Activated naive CD4-positive, alpha-beta T cell treated with anti-CD3 and anti-CD28 coated beads, Interleukin-2, amount 50 U/mL, for 24 hours (primary cell): ENCODE results near the gene HOXC9.

Experiments used
- H3K27ac Mint-ChIP-seq: one replicate; pipeline ENCODE4 v1.8.0; 2021; ENCODE audit warnings: mild to moderate bottlenecking, mixed read lengths
- H3K27me3 Mint-ChIP-seq: one replicate; pipeline ENCODE4 v1.8.0; 2021; ENCODE audit warnings: mixed read lengths
- H3K36me3 Mint-ChIP-seq: one replicate; pipeline ENCODE4 v1.8.0; 2021; ENCODE audit warnings: mixed read lengths
- H3K4me1 Mint-ChIP-seq: one replicate; pipeline ENCODE4 v1.8.0; 2021; ENCODE audit warnings: mixed read lengths
- H3K4me3 Mint-ChIP-seq: one replicate; pipeline ENCODE4 v1.8.0; 2021; ENCODE audit warnings: mild to moderate bottlenecking, mixed read lengths
- H3K9me3 Mint-ChIP-seq: one replicate; pipeline ENCODE4 v1.8.0; 2021; ENCODE audit warnings: mixed read lengths

Gene HOXC9

GRCh38 chr12:53998110-53998899 is 1.7 kb upstream of the HOXC9 start:
- H3K4me3 Mint-ChIP-seq = no peak overlapping the region
- H3K9me3 Mint-ChIP-seq = no peaks in the 10 kb centered on the region
- no peaks in the 10 kb centered on the region for H3K36me3 Mint-ChIP-seq
- H3K4me1 Mint-ChIP-seq = peaks cover 49% of the 10 kb centered on the region
- peak overlapping the region; percentile 30 for H3K27ac Mint-ChIP-seq
- peaks cover 68% of the 10 kb centered on the region for H3K27me3 Mint-ChIP-seq

GRCh38 chr12:53998900-53999236 is 1.1 kb upstream of the HOXC9 start:
- Mint-ChIP-seq H3K27me3 (peaks cover 68% of the 10 kb centered on the region), H3K27ac (no peak overlapping the region), H3K4me1 (peaks cover 48% of the 10 kb centered on the region), H3K36me3 (no peaks in the 10 kb centered on the region), H3K4me3 (no peak overlapping the region), H3K9me3 (no peaks in the 10 kb centered on the region)

DNA sequence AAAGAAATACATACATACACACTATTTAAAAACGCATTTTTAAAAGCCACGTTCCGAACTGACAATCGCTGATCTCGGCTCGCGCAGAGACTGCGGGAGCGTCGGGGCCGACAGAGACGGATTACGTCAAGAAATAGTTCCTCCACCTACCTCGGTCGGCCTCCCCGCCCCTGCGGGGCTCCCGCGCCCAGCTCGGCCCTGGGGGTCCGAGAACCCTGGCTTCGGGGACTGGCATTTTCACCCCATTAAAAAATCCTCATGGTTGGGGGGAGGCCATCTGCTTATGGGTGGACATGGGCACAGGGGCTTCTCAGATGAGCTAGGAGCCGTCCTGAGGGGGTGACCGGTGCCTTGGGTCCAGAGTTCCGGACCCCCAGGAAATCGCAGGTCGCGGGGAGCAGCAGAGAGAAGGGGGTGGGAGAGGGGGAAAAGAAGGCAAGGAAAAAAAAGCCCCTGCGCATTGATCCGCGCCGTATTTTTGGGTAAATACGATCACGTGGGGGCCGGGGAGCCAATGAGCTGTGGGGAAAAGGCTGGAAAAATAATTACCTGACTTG is 324 bp upstream of the HOXC9 start:
- H3K27me3 Mint-ChIP-seq = peaks cover 69% of the 10 kb centered on the region
- H3K4me1 Mint-ChIP-seq = peaks cover 44% of the 10 kb centered on the region
- H3K4me3 Mint-ChIP-seq = peak overlapping the region; percentile 54
- no peaks in the 10 kb centered on the region for H3K36me3 Mint-ChIP-seq
- H3K27ac Mint-ChIP-seq = no peak overlapping the region
- H3K9me3 Mint-ChIP-seq = no peaks in the 10 kb centered on the region

DNA sequence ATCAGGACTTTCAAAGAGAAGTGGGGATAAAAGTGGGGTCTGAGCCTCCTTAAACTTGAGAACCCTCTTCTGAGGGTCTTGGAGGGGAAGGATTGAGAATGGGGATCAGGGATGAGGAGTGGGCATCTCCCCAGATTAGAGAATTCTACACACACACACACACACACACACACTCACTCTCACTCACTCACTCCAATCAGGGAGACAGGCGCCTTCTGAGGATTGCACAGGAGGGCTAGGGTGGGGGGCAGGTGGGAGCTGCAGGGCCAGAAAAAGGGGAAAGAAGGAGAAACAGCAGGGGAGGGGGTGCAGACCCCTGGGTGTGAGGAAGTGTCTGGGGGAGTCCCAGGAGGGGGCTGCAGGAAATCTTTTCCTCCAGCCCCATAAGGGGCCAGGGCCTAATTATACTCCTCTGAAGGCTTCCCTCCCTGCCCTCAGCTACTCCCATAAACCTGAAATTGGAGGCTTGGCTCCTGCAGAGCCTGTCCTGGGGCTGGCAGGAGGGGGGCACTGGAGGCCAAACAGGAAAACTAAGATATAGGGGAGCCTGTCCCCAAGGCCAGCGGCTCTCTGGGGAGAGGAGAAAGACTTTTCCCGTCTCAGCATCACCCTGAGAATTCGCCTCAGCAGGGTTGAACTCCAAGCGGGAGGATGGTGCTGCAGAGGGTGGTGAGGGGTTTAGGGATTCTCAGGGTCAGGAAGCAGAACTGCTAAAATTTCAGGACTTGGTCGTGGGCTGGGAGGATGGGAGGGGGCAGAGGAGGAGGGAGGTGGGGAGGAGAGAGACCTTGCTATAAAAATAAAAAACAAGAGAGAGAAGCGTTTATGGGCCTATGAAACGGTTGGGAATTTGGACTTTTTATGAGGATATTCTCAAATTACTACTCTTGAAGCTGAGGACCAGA is 1.6 kb downstream of the HOXC9 start:
- no peaks in the 10 kb centered on the region for H3K36me3 Mint-ChIP-seq
- H3K4me1 Mint-ChIP-seq = peaks cover 41% of the 10 kb centered on the region
- H3K9me3 Mint-ChIP-seq = no peaks in the 10 kb centered on the region
- H3K4me3 Mint-ChIP-seq = no peak overlapping the region
- H3K27ac Mint-ChIP-seq = no peak overlapping the region
- peaks cover 76% of the 10 kb centered on the region for H3K27me3 Mint-ChIP-seq

GRCh38 chr12:54002278-54002914 is 2.4 kb downstream of the HOXC9 start:
- H3K4me1 Mint-ChIP-seq = peaks cover 39% of the 10 kb centered on the region
- no peaks in the 10 kb centered on the region for H3K9me3 Mint-ChIP-seq
- peaks cover 79% of the 10 kb centered on the region for H3K27me3 Mint-ChIP-seq
- no peak overlapping the region for H3K27ac Mint-ChIP-seq
- no peak overlapping the region for H3K4me3 Mint-ChIP-seq
- no peaks in the 10 kb centered on the region for H3K36me3 Mint-ChIP-seq

- no peak overlapping the region for H3K4me3 Mint-ChIP-seq
- peaks cover 78% of the 10 kb centered on the region for H3K27me3 Mint-ChIP-seq
- no peaks in the 10 kb centered on the region for H3K36me3 Mint-ChIP-seq
- H3K27ac Mint-ChIP-seq = no peak overlapping the region
- H3K9me3 Mint-ChIP-seq = no peaks in the 10 kb centered on the region
- H3K4me1 Mint-ChIP-seq = peaks cover 35% of the 10 kb centered on the region
Measured at GRCh38 chr12:54002915-54003389, 3.0 kb downstream of the HOXC9 start.

GRCh38 chr12:54003625-54004024 is 3.7 kb downstream of the HOXC9 start:
- H3K4me3 Mint-ChIP-seq = no peak overlapping the region
- no peaks in the 10 kb centered on the region for H3K36me3 Mint-ChIP-seq
- H3K9me3 Mint-ChIP-seq = no peaks in the 10 kb centered on the region
- H3K27ac Mint-ChIP-seq = peak overlapping the region; percentile 33
- H3K27me3 Mint-ChIP-seq = peaks cover 76% of the 10 kb centered on the region
- H3K4me1 Mint-ChIP-seq = peaks cover 30% of the 10 kb centered on the region

- Mint-ChIP-seq H3K4me3 (no peak overlapping the region), H3K4me1 (peaks cover 29% of the 10 kb centered on the region), H3K9me3 (no peaks in the 10 kb centered on the region), H3K27me3 (peaks cover 73% of the 10 kb centered on the region), H3K27ac (peak overlapping the region; percentile 33), H3K36me3 (no peaks in the 10 kb centered on the region)
Measured at GRCh38 chr12:54004063-54004840, 4.3 kb downstream of the HOXC9 start.

DNA sequence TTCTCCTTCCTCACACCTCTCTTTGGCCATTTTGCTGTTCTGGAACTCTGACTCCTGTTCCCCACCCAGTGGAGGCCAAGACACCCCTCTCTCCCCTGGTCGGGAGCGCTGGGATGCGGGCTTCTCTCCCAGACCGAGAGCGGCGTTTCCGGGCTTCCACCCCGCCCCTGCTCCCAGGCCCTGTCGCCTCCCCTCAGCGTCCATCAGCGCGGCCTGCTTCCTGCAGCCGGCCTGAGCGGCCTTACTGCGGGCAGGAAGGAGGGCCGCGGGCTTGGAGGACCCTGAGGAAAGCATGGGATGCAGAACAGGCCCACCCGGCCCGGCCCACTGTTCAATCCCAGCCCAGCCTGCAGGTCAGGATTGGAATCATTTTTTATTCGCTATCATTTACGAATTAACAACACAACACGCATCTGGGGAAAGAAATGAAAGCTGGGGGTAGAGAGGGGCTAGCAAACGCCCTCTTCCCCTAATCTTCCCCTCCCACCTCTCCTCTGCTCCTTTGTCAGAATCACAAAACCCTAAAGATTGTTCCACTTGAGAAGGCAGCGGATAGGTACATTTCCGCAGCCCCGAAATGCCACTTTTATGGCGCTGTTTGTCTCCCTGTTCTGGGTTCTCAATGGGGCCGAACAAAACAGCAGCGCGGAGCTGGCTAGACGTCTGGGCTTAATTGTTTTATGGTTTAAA is 5.0 kb downstream of the HOXC9 start:
- Mint-ChIP-seq H3K27me3 (peaks cover 76% of the 10 kb centered on the region), H3K4me3 (no peak overlapping the region), H3K36me3 (no peaks in the 10 kb centered on the region), H3K27ac (peak overlapping the region; percentile 17), H3K4me1 (peaks cover 30% of the 10 kb centered on the region), H3K9me3 (no peaks in the 10 kb centered on the region)

DNA sequence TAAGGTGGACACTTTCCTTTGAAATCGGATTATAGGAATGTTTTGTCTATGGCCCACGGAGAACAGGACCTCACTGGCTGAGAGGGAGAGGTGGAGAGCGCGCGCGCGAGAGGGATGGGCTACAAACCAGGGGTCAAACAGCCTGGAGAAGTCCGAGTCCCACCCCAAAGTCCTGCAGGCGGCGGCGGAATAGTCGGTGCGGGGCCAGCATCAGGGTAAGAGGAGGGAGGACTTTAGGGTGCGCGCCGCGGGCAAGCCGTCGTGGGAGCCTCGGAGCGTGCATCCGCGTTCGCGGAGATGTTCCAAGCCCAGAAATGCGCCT is 5.5 kb downstream of the HOXC9 start:
- peak overlapping the region; percentile 17 for H3K27ac Mint-ChIP-seq
- H3K9me3 Mint-ChIP-seq = no peaks in the 10 kb centered on the region
- H3K4me3 Mint-ChIP-seq = no peak overlapping the region
- no peaks in the 10 kb centered on the region for H3K36me3 Mint-ChIP-seq
- peaks cover 29% of the 10 kb centered on the region for H3K4me1 Mint-ChIP-seq
- H3K27me3 Mint-ChIP-seq = peaks cover 78% of the 10 kb centered on the region

- no peak overlapping the region for H3K27ac Mint-ChIP-seq
- H3K4me3 Mint-ChIP-seq = peak overlapping the region; percentile 88
- no peaks in the 10 kb centered on the region for H3K9me3 Mint-ChIP-seq
- H3K36me3 Mint-ChIP-seq = no peaks in the 10 kb centered on the region
- peaks cover 31% of the 10 kb centered on the region for H3K4me1 Mint-ChIP-seq
- peaks cover 79% of the 10 kb centered on the region for H3K27me3 Mint-ChIP-seq
Measured at GRCh38 chr12:54005853-54006558, 6.0 kb downstream of the HOXC9 start.

GRCh38 chr12:54006559-54007220 is 6.7 kb downstream of the HOXC9 start:
- peaks cover 37% of the 10 kb centered on the region for H3K4me1 Mint-ChIP-seq
- H3K27ac Mint-ChIP-seq = no peak overlapping the region

DNA sequence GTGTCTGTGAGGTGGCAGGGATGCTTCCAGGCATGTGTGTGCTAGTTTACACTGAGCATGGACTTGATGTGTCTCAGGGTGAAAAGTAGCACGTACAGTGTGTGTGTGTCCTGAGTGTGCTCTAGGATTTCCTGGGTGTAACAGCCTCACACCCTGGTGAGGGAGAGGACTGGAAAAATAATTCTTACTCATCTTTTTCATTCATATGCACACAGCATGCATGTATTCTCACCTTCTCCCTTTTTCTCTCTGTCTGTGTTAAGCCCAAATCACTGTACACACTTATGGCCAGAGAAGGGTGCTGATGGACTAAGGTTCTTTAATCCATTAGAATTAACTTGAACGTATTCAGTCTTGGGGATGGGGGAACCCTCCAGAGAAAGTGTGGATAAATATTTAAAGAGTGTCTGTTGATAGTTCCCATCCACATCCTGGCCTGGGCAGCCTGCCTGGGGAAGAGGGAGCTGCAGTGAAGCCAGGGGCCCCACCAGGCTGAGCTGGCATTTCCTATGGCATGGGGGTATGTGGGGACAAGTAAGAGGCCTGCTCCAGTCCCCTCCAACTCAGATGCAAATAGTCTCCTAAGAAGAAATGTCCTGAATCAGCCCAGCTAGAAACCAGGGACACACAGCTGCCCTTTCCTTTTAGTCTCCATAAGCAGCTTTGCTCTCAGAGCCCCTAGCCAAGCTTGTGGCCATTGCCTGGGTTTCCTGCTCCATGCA is 7.7 kb downstream of the HOXC9 start:
- H3K4me1 Mint-ChIP-seq = peaks cover 39% of the 10 kb centered on the region
- no peaks in the 10 kb centered on the region for H3K36me3 Mint-ChIP-seq
- H3K27ac Mint-ChIP-seq = no peak overlapping the region
- no peak overlapping the region for H3K4me3 Mint-ChIP-seq
- H3K9me3 Mint-ChIP-seq = no peaks in the 10 kb centered on the region
- H3K27me3 Mint-ChIP-seq = peaks cover 76% of the 10 kb centered on the region

More at GRCh38 chr12:54006559-54007220, 6.7 kb downstream of the HOXC9 start:
- H3K27me3 Mint-ChIP-seq = peaks cover 78% of the 10 kb centered on the region
- H3K4me3 Mint-ChIP-seq = peak overlapping the region; percentile 88
- no peaks in the 10 kb centered on the region for H3K9me3 Mint-ChIP-seq
- no peaks in the 10 kb centered on the region for H3K36me3 Mint-ChIP-seq
